Measurements from ENCODE around the gene TOMM6.

TOMM6 gene

DNA sequence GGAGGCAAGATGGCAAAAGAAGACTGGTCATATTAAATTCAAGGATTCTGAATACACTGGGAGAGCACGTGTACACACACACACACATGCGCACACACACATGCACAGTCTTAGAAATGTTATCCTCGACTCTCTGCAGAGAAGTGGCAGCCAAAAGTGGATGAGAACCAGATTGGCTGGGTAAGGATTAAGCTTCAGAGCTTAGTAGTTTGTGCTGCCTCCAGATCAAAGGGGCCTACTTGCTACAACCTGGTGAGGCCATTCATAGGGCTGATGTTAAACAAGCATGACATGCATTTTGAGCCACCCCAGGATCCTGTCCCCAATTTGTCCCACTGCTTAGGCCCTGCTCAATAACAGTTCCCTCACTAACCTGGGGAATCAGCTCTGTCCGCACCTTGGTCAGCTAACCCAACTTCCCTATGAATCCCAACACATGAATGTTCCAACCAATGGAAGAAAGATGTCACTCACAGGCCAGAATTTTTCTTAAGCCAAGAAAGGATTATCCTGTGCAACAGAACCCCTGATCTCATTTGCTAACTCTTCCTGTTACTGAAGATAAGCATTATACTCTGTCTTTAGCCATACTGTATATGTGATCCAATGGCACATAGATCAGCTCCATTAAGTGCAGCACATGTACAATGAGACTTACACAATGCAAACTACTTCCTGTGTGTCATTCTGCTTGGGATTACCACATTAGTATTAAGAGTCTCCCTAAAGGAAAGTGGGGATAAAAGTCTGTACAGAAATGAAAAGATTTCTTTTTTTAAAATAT, 31.0 kb downstream of the TOMM6 start:
- DNase-seq (ENCODE audit: low read depth in 2 of 3, low spot score in 2 of 3): no peak

DNA sequence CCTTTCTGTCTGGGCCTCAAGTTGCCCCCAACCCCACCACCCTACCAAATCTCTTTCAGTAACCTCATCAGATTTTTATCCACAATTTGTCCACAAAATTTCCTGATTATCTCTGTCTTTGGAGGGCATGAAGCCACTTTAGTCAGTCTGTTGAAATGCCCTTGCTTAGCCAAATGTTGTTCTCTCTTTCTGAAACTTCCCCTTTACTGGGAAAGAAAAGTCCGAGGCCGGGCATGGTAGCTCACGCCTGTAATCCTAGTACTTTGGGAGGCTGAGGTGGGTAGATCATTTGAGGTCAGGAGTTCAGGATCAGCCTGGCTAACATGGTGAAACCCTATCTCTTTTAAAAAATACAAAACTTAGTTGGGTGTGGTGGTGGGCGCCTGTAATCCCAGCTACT, 33.8 kb downstream of the TOMM6 start:
- DNase-seq (ENCODE audit: low read depth in 2 of 3, low spot score in 2 of 3): no peak

DNA sequence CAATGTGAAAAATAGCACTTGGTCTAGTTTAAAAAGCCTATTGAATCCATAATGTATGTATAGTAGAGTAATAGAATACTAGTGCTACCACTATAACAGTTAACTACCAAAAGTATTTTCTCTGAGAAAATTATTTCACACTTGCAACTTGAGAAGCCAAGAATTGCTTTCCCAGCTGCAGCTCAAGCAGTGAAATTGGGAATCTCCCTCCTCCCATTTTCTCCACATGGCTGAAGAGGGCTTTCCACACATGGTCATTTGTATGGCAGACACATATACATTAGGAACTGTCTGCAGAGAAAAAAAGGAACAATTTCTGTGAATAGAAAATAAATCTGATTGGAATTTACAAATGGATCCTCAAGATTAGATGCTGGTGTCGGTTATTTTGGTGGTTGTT, 34.5 kb downstream of the TOMM6 start:
- no peak for DNase-seq (ENCODE audit: low read depth in 2 of 3, low spot score in 2 of 3)

DNA sequence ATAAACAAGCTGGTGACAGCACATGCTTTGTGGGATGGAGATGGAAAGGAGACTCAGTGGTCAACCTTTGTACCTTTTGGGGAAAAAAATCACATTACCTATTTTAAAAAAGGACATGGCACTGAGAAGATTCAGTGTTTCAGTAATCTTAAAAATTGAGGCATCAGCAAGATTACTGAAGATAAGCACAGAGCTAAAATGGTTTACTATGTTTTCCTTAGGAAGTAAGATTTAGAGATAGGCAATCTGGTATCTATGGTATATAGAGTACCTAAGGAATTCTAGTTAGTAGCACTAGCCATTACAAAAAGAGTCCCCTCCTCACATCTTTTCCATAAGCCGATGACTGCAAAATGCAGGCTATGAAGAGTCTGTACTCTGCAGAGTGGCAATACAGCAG, 35.7 kb downstream of the TOMM6 start:
- no peak for DNase-seq (ENCODE audit: low read depth in 2 of 3, low spot score in 2 of 3)

DNA sequence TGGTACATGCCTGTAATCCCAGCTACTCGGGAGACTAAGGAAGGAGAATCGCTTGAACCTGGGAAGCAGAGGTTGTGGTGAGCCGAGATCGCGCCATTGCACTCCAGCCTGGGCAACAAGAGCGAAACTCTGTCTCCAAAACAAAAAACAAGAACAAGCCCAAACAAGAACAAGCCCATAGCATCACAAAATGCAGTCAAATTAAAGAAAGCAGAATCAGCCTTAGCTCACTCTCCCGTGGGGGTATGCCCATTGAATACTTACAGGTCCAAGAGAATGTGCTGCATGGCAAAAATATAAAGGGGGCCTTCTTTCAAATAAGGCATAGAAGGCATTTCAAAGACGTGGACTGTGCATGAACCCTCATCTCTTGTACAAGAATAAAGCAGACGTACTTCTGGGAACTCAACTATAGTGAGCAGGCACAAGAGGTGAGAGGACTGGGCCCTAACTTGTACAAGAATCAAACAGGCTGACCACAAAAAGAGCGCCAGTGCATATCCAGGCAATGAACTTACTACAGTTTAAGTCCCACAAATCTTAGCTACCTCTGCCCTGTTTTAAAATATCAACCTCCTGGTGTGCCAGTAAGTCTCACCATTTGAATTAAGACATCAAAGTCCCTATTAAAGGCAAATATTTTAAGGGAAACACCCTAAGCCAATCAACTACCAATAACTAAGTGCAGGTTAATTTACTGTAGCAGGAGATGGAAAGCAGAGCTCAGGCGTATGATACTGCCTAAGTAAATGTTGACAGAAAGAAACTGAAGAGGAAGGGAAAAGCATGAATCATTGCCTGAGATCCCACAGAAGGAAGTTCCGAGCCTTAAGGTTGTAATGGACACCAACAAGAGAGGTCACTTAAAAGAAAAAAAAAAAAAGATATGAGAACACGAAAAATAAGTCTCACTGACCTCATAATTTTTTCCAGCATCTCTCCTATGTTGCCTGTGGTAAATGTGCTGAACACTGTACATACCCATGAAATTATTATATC, 37.4 kb downstream of the TOMM6 start:
- no peak for DNase-seq (ENCODE audit: low read depth in 2 of 3, low spot score in 2 of 3)

DNA sequence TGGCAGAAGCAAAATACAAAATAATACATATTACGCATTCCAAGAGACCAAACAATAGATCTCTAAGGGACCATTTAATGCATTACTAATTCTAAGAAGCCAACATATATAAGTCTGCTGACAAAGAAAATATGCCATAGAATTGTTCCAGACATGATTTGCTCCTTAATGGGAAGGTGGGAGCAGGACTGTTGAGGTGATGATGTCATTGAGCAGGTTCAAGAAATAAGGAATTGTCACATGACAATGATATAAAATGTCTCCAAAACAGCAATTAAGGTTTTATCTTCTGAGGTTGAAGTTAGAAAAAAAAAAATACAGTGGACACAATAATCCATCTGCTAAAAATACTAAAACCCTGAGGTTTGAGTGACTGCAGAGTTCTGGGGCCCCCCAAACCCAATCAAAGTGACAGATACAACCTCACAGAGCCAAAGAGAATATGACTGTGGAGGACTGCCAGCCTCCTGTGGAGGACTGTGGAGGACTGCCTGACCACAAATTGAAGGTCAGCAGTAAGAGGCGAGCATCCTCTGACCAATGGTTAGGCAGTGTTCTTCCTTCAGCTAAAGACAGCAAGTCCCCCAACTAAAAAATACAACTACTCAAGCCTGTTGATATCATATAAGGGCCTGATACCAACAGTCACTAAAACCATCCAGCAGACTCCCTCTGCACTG, 39.0 kb downstream of the TOMM6 start:
- no peak for DNase-seq (ENCODE audit: low read depth in 2 of 3, low spot score in 2 of 3)

DNA sequence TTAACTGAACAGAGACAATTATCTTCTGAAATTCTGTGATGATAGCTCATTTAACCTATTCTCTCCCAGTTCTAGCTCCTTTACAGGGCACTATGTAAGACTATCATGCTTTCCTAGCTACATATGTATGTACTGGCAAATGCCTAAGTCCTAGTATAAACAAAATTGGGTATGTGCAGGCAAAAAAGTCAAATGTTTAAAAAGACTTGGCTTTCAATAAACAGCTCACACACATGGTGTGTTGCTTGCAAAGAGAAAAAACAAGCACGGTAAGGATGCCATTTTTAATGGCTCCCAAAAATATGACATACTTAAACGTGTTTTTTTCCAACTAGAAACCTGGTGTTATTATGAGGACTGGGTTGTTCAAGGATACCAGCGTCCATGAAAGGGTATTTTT, 44.8 kb downstream of the TOMM6 start:
- no peak for DNase-seq (ENCODE audit: low read depth in 2 of 3, low spot score in 2 of 3)

DNA sequence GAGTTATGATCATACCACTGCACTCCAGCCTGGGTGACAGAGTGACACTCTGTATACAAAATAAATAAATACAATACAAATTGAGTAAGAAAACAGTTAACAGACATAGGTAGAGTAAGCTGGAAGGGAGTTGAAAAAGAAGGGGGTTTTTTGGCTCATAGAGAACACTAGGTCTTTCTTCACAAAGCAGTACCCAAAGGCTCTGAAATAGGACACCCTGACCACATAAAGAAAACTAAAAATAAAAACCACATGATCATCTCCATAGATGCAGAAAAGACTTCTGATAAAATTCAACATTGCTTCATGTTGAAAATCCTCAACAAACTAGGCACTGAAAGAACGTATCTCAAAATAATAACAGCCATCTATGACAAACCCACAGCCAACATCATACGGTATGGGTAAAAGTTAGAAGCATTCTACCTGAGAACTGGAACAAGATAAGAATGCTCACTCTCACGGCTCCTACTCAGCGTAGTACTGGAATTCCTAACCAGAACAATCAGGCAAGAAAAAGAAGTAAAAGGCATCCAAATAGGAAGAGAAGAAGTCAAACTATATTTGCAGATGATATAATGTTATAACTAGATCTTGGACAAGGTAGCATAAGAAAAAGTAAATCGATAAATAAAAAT, 48.6 kb downstream of the TOMM6 start:
- no peak for DNase-seq (ENCODE audit: low read depth in 2 of 3, low spot score in 2 of 3)

DNA sequence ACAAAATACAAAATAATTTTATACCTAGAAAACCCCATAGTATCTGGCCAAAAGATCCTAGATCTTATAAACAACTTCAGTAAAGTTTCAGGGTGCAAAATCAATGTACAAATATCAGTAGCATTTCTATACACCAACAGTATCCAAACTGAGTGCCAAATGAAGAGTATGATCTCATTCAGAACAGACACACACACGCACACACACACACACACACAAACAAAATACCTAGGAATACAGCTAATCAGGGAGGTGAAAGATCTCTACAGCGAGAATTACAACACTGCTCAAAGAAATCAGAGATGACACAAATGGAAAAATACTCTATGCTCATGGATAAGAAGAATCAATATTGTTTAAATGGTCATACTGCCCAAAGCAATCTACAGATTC, 49.2 kb downstream of the TOMM6 start:
- DNase-seq (ENCODE audit: low read depth in 2 of 3, low spot score in 2 of 3): no peak

Data from activated CD8-positive, alpha-beta memory T cell treated with anti-CD3 and anti-CD28 coated beads for 48 hours (primary cell).